IgD-negative memory B cell (primary cell): Measurements from ENCODE around the gene DUSP16. TPM values are rescaled to one million over a fixed set of nuclear protein-coding genes. Genes with fewer than 3 reads are reported as not detected.
"Not testable (repeated sequence)": the region's sequence is repeated elsewhere in the genome, so short reads cannot be mapped to it uniquely, and the experiment has no call there.

Experiments used
- H3K27ac Mint-ChIP-seq, 3 donors: one replicate each; pipeline ENCODE4 v1.8.0; 2020 to 2022; ENCODE audit warnings: mild to moderate bottlenecking in 3 of 3, mixed read lengths in 3 of 3, moderate library complexity in 1 of 3
- H3K27me3 Mint-ChIP-seq: one replicate; pipeline ENCODE4 v1.8.0; 2021; ENCODE audit warnings: mixed read lengths
- H3K36me3 Mint-ChIP-seq: one replicate; pipeline ENCODE4 v1.8.0; 2020; ENCODE audit warnings: mild to moderate bottlenecking, mixed read lengths
- H3K4me1 Mint-ChIP-seq, 3 donors: one replicate each; pipeline ENCODE4 v1.8.0; 2020 to 2022; ENCODE audit warnings: mixed read lengths in 3 of 3, mild to moderate bottlenecking in 1 of 3
- H3K4me3 Mint-ChIP-seq, 4 donors: one replicate each; pipeline ENCODE4 v1.8.0; 2020 to 2022; ENCODE audit warnings: mild to moderate bottlenecking in 4 of 4, mixed read lengths in 4 of 4, moderate library complexity in 3 of 4
- H3K9me3 Mint-ChIP-seq, 3 donors: one replicate each; pipeline ENCODE4 v1.8.0; 2020 to 2021; ENCODE audit warnings: mixed read lengths in 3 of 3, mild to moderate bottlenecking in 1 of 3
- polyA plus RNA-seq: library from polyadenylated mRNA; unstranded; fragments of 300-500 nt; fragmentation: Illumina TruSeq; gene quantifications from one replicate; pipeline ENCODE4 v1.2.3, GENCODE V29; 2021

Gene DUSP16
- polyA plus RNA-seq, 1 donor from 2014 or later, result 0.30 TPM

DNA sequence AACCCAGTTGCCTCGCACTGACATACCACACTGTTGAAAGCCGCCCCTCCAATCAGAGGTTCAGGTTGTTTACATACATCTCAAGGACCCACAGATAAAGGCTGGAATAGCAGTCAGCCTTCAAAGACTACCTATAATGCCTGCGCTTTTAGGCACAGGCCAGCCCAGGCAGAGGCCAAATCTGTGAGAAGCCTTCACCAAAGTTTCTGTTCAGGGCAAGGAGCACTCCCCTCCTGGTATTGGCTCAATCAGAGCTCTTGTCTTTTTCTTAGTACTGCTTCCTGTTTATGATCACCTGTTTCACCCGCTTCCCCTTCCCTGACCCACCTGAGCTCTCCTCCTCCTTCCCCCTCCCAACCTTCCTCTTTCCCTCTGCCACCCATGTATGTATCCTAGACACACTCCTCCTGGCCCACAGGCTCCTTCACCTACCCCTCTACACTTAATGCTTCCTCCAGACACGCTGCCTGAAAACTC is 34.8 kb downstream of the DUSP16 start:
- no peaks in the 10 kb centered on the region for H3K27me3 Mint-ChIP-seq
- peak overlapping the region in 1 of 3 donors; percentile 59 for H3K27ac Mint-ChIP-seq
- no peaks in the 10 kb centered on the region for H3K36me3 Mint-ChIP-seq
- peaks cover 0 to 4% (median 2%) of the 10 kb centered on the region in 3 donors for H3K4me1 Mint-ChIP-seq
- peaks cover 0 to 2% (median 0%) of the 10 kb centered on the region in 3 donors for H3K9me3 Mint-ChIP-seq
- H3K4me3 Mint-ChIP-seq, result no peak overlapping the region

DNA sequence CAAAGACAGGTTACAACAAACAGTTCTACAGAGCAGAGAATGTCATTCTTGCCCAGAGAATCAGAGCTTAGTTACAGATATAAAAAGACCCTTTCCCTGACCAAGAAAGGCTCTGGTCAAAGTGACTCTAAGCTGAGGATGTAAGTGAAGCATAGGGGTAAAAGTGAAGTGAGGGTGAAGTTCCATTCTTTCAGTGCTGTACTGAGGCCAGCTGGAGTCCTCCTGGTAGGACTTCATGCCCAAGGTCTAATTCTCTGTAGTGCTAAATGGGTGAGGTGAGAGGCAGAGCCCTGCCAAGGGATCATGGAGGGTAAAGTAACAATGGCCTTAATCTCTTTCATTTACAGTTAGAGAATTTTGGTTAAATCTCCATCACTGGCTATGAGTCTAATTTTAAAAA is 38.5 kb downstream of the DUSP16 start:
- Mint-ChIP-seq H3K36me3 (no peaks in the 10 kb centered on the region), H3K4me1 (peaks cover 0 to 4% (median 2%) of the 10 kb centered on the region in 3 donors), H3K27me3 (no peaks in the 10 kb centered on the region)

DNA sequence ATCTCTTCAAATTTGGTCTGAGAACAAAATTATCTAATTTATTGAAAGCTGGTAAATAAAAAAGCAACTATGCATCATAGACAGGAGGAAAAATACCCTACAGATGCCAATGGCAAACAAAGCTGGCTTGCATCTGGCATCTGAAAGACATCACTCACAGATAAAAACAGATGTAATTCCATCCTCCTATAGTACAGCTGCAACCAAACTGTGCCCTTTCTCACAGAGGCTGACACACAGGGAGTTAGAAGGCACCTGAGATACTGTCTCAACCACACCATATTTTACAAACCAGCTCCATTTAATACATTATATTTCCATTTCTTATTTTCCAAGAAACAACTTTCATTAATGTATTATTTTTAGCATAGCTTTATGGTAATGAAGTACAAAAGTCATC is 39.4 kb downstream of the DUSP16 start:
- peaks cover 0 to 2% (median 2%) of the 10 kb centered on the region in 3 donors for H3K4me1 Mint-ChIP-seq

More for the DNA sequence above, 38.5 kb downstream of the DUSP16 start:
- Mint-ChIP-seq H3K9me3 (no peaks in the 10 kb centered on the region), H3K27ac (no peak overlapping the region), H3K4me3 (no peak overlapping the region)

DNA sequence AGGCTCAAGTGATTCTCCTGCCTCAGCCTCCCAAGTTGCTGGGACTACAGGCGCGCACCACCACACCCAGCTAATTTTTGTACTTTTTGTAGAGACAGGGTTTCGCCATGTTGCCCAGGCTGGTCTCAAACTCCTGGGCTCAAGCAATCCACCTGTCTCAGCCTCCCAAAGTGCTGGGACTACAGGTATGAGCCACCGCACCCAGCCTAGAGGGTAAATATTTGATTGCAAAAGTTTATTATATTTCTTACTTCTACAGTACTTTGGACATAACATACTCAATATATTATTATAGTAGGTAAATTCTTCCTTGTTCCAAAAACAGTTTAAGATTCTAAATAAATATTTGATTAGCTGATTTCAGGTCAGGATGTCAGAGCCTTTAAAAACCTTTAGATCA is 40.0 kb downstream of the DUSP16 start:
- H3K27ac Mint-ChIP-seq, H3K9me3 Mint-ChIP-seq, H3K27me3 Mint-ChIP-seq, H3K4me1 Mint-ChIP-seq, H3K36me3 Mint-ChIP-seq, H3K4me3 Mint-ChIP-seq: not testable (repeated sequence)

More for the DNA sequence above, 39.4 kb downstream of the DUSP16 start:
- H3K36me3 Mint-ChIP-seq, result no peaks in the 10 kb centered on the region
- H3K4me3 Mint-ChIP-seq, result no peak overlapping the region
- H3K27ac Mint-ChIP-seq, result no peak overlapping the region
- no peaks in the 10 kb centered on the region for H3K9me3 Mint-ChIP-seq
- H3K27me3 Mint-ChIP-seq, result no peaks in the 10 kb centered on the region

DNA sequence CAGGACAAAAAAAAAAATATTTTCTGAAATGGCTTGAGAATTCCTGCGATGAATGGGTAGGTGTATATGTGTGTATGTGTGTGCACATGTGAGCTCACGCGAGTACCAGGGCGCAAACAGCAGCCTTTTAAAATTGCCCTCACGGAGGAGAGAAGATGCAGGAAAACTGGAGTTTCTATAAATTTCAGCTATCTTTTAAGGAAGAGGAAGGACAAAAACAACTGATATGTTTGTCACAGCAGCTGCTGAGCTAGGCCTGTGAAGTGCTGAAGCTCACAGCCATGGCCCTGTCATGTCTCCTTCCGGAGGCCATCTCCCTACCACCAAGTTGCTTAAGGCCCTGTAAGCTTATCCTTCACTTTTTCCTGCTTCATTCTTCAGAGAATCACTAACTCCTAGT is 40.8 kb downstream of the DUSP16 start:
- Mint-ChIP-seq H3K4me1 (no peaks in the 10 kb centered on the region), H3K9me3 (no peaks in the 10 kb centered on the region), H3K27ac (no peak overlapping the region), H3K27me3 (no peaks in the 10 kb centered on the region), H3K36me3 (no peaks in the 10 kb centered on the region), H3K4me3 (no peak overlapping the region)

DNA sequence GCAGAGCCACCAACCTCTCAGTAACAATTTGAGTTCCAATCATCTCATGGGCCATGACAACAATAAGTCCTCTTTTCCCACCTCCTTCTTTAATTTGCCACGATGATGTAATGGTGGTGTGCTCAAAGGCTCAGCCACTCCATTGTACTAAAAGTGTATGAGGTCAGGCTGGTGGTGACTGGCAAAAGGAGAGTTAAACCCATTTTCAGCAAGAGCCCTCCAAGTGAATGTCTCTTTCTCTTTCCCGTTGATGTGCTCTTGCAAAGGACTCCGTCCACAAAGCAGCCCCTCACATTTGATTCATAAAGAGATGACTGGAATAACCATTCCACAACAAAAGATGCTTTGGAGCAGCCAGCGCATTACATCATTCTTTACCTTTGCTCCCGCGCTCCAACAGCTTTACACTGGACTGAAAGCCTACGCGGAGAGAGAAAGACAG is 41.6 kb downstream of the DUSP16 start:
- Mint-ChIP-seq H3K27ac (no peak overlapping the region), H3K4me3 (no peak overlapping the region), H3K36me3 (no peaks in the 10 kb centered on the region), H3K27me3 (no peaks in the 10 kb centered on the region), H3K9me3 (no peaks in the 10 kb centered on the region), H3K4me1 (no peaks in the 10 kb centered on the region)

DNA sequence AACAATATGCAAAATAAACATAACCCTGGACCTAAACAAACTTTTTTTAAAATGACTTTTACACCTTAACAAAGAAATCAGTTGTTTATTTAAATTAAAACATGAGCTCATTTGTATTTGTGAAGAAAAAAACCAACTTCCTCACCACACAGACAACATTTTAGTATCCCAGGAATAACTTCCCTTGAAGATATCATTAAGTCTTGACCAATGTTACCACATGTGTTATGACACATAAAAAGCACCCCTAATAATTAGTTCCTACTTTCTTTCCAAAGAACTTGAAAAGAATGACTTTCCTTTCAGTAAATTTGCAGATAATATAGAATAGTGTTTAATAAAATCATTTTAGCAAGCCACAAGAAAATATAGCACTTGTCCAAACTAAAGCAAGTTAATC is 42.4 kb downstream of the DUSP16 start:
- H3K36me3 Mint-ChIP-seq, result no peaks in the 10 kb centered on the region
- no peak overlapping the region for H3K27ac Mint-ChIP-seq
- no peak overlapping the region for H3K4me3 Mint-ChIP-seq
- no peaks in the 10 kb centered on the region for H3K4me1 Mint-ChIP-seq
- no peaks in the 10 kb centered on the region for H3K9me3 Mint-ChIP-seq
- no peaks in the 10 kb centered on the region for H3K27me3 Mint-ChIP-seq

DNA sequence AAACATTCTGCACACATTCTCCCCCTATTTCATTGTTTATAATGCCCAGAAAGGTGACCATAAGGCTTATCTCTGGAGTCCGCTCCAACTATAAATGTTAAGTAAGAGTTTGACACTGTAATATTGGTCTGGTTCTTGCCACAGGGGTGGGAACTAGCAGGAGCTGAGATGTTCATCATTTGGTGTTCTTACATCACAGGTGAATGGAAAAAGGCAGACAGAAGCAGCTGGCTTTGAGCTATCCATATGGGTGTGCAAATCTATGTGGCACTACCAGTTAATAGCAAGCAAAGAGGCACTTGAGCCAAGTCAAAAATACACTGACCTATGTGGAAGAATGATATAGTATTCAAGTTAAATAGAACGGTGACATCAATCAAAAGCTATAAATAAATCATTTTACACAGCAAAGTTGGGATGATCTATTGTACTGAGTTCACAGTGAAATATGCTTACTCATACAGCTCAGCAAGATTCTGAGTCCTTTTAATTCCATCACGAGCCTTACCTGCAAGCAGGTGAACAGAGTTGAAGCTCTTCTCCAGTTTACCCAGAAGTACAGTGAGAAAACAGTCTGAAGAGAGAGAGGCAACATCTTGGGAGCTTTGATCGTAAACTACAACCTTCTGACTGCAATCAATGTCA is 43.2 kb downstream of the DUSP16 start:
- no peak overlapping the region for H3K27ac Mint-ChIP-seq

DNA sequence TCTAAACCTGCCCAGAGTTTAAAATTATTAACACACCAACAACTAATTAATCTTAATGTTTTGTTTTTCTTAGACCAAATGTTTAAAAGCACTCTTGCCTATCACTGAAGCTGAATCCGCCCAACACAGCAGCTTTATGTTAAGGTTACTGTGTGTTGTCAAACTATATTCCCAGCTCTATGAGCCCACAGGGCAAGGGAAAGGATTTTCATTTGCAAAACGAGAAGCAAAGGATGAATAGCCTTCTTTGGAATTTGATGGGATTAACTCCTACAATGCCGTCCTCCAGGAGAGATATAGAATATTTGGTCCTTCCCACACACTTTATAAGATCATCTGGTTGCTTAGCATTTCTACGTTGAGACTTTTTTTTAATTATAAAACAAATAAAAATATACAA is 43.7 kb downstream of the DUSP16 start:
- Mint-ChIP-seq H3K9me3 (no peaks in the 10 kb centered on the region), H3K4me1 (no peaks in the 10 kb centered on the region), H3K4me3 (no peak overlapping the region), H3K27ac (no peak overlapping the region), H3K27me3 (no peaks in the 10 kb centered on the region), H3K36me3 (no peaks in the 10 kb centered on the region)

More for the DNA sequence above, 43.2 kb downstream of the DUSP16 start:
- no peaks in the 10 kb centered on the region for H3K36me3 Mint-ChIP-seq
- no peaks in the 10 kb centered on the region for H3K27me3 Mint-ChIP-seq
- H3K4me3 Mint-ChIP-seq, result no peak overlapping the region
- no peaks in the 10 kb centered on the region for H3K9me3 Mint-ChIP-seq
- no peaks in the 10 kb centered on the region for H3K4me1 Mint-ChIP-seq

DNA sequence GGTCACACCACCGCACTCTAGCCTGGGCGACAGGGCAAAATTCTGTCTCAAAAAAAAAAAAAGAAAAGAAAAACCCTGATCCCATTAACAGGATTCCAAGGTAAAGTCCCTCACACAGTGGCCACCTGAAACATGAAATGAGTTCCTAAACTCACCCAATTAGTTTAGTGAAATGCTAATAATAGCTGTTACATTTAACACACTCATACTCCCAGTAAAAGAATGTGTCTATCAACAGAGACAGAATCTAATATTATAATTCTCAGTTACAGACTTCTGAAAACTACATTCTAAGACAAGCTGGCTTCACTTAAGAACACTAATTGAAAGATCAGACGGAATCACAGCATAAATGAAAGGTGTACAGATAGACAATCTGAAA is 44.2 kb downstream of the DUSP16 start:
- Mint-ChIP-seq H3K27ac (no peak overlapping the region), H3K4me1 (no peaks in the 10 kb centered on the region)

DNA sequence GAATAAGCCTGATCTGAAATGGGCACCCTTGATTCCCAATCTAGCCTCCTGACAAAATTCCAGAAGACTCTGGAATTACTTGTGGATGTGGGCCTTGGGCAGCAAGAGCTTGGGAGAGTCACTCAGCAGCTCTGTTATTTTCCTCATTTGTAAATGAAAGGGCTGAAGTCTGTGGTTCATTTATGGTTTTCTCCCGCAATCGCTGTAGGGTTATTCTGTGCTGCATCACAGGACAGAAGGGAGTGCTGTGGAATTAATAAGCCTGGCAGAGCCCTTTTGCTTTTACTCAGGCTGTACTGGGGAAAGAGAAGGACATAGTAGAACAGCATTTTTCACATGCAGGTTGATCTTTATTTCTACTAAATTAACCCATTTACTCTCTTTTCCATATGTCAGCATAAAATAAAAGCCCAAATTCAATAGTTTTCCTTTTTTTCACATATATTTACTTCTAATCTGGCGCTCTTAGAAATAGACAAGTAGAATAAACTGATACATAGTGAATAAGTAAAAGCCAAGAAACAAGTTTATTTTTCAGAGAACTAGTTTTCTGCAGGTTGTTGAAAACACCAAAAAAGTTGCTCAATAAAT is 49.2 kb downstream of the DUSP16 start:
- Mint-ChIP-seq H3K4me3 (no peak overlapping the region), H3K27ac (no peak overlapping the region), H3K4me1 (no peaks in the 10 kb centered on the region), H3K9me3 (no peaks in the 10 kb centered on the region), H3K36me3 (no peaks in the 10 kb centered on the region), H3K27me3 (no peaks in the 10 kb centered on the region)

More for the DNA sequence above, 44.2 kb downstream of the DUSP16 start:
- no peaks in the 10 kb centered on the region for H3K27me3 Mint-ChIP-seq
- H3K9me3 Mint-ChIP-seq, result no peaks in the 10 kb centered on the region
- H3K36me3 Mint-ChIP-seq, result no peaks in the 10 kb centered on the region
- H3K4me3 Mint-ChIP-seq, result no peak overlapping the region

DNA sequence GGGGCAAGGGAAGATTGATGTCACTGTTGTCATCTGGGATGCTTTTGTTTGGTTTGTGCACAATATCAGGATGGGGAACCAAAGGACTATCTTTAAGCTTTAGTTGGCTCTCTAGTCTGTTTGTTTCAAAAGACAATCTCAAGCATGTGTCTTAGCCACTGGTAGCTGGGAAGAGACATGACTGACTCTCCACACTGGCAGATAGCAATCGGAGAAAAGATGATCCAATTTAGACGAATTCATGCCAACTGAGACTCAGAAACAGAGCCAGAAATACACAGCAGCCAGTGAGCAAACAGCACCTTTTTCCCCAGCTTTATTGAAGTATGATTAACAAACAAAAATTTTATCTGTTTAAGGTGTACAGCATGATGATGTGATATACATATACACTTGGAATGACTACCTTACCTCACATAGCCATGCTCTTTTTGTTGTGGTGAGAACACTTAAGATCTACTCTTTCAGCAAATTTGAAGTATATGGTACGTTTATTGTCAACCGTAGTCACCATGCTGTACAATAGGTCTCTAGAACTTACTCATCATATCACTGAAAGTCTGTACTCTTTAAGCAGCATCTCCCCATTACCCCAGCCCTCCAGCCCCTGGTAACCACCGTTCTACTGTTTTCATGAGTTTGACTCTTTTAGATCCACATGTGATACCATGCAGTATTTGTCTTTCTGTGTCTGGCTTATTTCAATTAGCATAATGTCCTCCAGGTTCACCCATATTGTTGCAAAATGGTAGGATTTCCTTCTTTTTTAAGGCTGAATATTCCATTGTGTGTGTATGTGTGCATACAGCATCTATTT is 50.6 kb downstream of the DUSP16 start:
- Mint-ChIP-seq H3K4me3 (no peak overlapping the region), H3K27ac (no peak overlapping the region), H3K36me3 (no peaks in the 10 kb centered on the region), H3K27me3 (no peaks in the 10 kb centered on the region), H3K4me1 (no peaks in the 10 kb centered on the region), H3K9me3 (no peaks in the 10 kb centered on the region)

DNA sequence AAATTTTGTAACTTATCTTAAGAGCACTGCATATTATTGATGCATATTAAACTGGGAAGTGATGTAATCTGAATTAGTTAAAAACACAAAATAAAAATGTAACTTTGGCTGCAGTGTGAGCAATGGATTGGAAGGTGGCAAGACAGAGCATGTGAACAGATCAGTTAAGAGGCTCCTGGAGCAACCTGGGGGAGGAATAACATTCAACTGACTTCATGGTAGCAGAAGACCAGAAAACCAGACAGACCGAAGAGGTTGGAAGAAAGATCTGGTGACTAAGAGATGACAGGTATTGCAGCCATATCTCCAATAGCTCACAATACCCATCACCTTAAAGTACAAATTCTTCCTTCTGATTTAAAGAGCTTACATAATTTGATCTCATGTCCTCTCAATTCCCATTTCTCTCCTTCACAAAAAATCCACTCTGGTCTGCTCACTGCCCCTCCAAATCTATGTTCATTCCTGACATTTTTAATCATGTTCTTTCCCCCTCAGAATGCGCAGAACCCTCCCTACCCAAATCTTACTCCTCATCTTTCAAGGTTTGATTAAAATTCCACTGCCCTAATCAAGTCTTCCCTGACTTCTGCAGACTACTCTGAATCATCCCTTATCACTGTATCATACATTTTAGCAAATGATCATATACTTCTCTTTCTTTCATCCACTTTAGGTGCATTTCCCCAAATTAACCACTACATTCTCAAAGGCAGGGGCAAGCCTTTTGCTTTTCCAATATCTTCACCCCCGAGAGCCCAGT is 51.5 kb downstream of the DUSP16 start:
- Mint-ChIP-seq H3K4me3 (no peak overlapping the region), H3K4me1 (peaks cover under 1 to 3% (median under 1%) of the 10 kb centered on the region in 3 donors), H3K9me3 (no peaks in the 10 kb centered on the region), H3K27me3 (no peaks in the 10 kb centered on the region), H3K27ac (no peak overlapping the region), H3K36me3 (no peaks in the 10 kb centered on the region)

DNA sequence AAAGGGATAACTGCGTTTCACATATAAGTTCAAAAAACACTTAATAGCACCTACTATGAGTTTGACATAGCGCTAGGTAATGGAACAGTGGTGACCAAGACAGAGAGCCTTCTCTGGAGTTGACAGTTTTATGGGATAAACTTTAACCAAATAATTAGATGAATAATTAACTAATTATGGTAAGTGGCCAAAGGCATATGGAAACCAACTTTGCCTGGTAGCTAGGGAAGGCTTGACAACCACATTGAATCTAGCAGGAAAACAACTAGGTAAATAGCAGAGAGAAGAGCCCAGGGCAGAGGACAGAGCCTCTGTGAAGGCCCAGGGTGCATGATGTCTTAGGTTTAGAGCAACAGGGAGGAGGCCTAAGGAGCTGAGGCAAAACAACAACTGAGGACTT is 52.1 kb downstream of the DUSP16 start:
- Mint-ChIP-seq H3K9me3 (no peaks in the 10 kb centered on the region), H3K27ac (no peak overlapping the region), H3K4me1 (peaks cover 4 to 7% (median 5%) of the 10 kb centered on the region in 3 donors), H3K36me3 (no peaks in the 10 kb centered on the region), H3K4me3 (no peak overlapping the region), H3K27me3 (no peaks in the 10 kb centered on the region)

DNA sequence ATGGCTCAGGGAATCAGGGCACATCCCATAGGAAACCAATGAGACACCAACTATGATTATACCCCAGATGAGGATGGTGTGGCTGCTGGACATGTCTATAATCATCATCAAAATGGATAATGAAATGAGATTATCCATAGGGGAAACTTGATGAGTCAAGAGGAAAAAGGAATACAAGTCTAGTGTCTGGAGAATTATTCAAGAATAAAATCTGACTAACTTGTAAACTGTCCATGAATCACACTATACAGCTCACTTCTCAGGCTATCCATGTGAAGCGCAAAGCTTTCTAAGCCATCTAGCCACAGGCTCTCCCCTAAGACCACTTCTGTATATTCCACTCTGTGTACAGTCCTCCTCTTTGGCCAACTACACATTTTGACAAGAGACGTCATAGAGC is 52.5 kb downstream of the DUSP16 start:
- H3K27ac Mint-ChIP-seq, result peak overlapping the region in 1 of 3 donors; percentile 54
- peaks cover 4 to 10% (median 5%) of the 10 kb centered on the region in 3 donors for H3K4me1 Mint-ChIP-seq
- no peaks in the 10 kb centered on the region for H3K27me3 Mint-ChIP-seq
- H3K9me3 Mint-ChIP-seq, result no peaks in the 10 kb centered on the region
- H3K36me3 Mint-ChIP-seq, result no peaks in the 10 kb centered on the region
- no peak overlapping the region for H3K4me3 Mint-ChIP-seq
